ENCODE measurements around the gene SYT8. TPM values are rescaled to one million over a fixed set of nuclear protein-coding genes. Genes with fewer than 3 reads are reported as not detected.

SYT8 gene
- total and polyA plus RNA-seq, 12 donors = not detected

DNA sequence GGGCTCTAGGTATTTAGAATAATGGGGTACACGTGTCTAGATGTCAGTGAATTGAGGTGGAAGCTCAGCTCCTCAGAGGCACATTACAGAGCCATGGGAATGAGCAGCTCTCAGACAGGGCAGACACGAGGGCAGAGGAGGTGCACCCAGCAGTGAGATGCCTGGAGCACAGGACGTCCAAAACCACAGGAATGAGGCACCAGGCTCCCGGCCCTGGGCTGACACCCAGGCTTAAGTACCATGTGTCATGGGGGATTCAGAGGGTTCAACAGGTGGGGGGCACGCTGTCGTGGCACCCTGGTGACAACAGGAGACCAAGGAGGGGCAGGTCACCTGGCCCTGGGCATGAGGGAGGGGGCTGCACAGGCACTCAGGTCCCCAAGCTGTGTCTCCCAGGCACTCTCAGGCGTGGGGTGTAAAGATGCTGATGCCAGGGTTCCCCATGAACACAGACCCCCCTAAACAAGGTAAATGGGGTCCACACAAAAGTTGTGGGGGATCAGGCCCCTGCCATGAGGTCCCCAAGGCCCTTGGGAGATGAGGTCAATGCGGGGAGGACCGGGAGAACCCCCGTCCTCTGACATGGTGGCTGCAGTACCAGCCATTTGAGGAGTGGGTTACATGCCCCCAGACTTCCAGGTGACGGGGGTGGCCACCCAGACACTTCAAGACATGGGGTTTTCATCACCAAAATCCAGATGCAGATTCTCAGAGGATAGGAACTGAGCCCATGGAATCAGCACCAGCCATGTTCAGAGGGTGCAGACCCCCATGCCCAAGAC lies 5.6 kb upstream of the SYT8 start:
- ATAC-seq = no peak
- 73 to 82% methylated on average over 11 of the region's 11 CpGs for WGBS, 2 donors
- Histone ChIP-seq H3K27me3 (peaks cover 0 to 40% (median 12%) of the 10 kb centered on the region in 7 donors), H3K9me3 (no peaks in the 10 kb centered on the region), H3K4me1 (peaks cover 2 to 31% (median 19%) of the 10 kb centered on the region in 9 donors), H3K27ac (no peak overlapping the region), H3K4me3 (no peak overlapping the region), H3K36me3 (no peaks in the 10 kb centered on the region)
- TF ChIP-seq, protein P1, sequence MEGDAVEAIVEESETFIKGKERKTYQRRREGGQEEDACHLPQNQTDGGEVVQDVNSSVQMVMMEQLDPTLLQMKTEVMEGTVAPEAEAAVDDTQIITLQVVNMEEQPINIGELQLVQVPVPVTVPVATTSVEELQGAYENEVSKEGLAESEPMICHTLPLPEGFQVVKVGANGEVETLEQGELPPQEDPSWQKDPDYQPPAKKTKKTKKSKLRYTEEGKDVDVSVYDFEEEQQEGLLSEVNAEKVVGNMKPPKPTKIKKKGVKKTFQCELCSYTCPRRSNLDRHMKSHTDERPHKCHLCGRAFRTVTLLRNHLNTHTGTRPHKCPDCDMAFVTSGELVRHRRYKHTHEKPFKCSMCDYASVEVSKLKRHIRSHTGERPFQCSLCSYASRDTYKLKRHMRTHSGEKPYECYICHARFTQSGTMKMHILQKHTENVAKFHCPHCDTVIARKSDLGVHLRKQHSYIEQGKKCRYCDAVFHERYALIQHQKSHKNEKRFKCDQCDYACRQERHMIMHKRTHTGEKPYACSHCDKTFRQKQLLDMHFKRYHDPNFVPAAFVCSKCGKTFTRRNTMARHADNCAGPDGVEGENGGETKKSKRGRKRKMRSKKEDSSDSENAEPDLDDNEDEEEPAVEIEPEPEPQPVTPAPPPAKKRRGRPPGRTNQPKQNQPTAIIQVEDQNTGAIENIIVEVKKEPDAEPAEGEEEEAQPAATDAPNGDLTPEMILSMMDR (IDR thresholded peaks at IDR 0.05) = no peak
- intact Hi-C loops (cut with DNase I) = loop anchor here in 2 of 10 donors (5.0 to 10.0 kb wide), 3 partner anchors 54 to 122 kb away; partner anchors contain the start of gene IFITM10 (in 1 of the 2)
- DNase-seq = peak in 1 of 2 donors; percentile 1

DNA sequence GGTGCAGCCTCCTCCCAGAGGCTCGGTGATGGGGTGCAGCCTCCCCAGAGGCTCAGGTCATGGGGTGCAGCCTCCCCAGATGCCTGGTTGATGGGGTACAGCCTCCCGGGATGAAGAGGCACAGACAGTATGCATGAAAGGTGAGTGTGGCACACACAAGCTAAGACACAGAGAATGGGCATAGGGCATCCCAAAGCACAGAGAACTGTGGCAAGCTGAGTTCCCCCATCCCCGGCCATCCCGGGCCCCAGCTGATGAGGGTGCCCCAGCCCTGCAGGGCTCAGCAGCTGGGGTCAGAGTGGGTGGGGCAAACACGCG lies 4.8 kb upstream of the SYT8 start:
- Histone ChIP-seq H3K4me3 (no peak overlapping the region), H3K27me3 (peaks cover 0 to 40% (median 12%) of the 10 kb centered on the region in 7 donors), H3K4me1 (peaks cover 2 to 29% (median 19%) of the 10 kb centered on the region in 9 donors), H3K9me3 (no peaks in the 10 kb centered on the region), H3K27ac (no peak overlapping the region), H3K36me3 (no peaks in the 10 kb centered on the region)
- 69 to 74% methylated on average over 6 of the region's 6 CpGs for WGBS, 2 donors
- no peak for ATAC-seq
- TF ChIP-seq, protein P1 (IDR thresholded peaks at IDR 0.05) = no peak
- intact Hi-C loops (cut with DNase I) = loop anchor here in 5 of 10 donors (5.0 kb wide), 2 partner anchors 68 to 178 kb away; partner anchors contain the start of gene CTSD (in 1 of the 5)
- no peak for DNase-seq

DNA sequence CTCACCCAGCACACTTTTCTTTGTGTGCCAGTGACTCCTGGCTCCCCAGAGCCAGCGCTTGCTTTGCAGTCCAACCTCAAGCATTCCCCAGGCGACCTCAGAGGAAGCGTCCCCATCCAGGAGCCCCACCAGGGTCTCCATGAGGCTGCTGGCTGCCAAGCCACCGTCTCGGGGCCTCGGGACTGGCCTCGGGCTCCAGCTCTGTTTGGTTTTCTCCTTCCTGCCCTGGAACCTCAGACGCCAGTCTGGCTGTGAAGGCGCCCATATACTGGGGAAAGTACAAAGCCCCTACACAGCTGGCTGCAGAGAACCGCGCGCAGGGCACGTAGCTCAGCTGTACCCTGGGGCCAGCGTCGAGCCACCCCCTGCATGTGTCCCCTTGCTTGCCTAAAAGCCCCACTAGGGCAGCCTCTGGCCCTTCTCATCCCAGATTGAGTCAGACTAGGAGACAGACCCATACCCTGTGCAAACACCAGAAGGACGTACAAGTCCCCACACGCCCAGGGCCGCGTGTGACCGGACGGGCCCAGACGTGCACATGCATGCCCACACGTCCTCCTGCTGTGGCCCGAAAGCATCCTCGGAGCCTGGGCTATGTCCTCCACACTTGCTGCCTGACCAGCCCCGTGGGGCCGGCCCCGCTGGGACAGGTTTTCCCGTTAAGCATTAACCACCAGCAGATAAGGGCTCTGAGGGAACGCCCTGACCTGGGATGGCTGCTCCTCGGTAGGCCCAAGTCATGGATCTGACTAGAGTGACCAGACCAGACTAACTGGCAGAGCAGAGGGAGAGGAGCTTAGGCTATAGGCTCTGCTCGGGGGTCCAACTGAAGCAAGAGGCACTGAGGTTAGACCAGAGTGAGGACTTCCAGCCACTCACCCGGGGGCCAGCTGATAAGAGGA lies 4.2 kb upstream of the SYT8 start:
- peaks cover 2 to 29% (median 19%) of the 10 kb centered on the region in 9 donors for H3K4me1 ChIP-seq
- DNase-seq = peak in 1 of 2 donors; percentile 3
- no peak overlapping the region for H3K4me3 ChIP-seq
- intact Hi-C loops (cut with DNase I) = loop anchor here in 5 of 10 donors (5.0 kb wide), 2 partner anchors 68 to 178 kb away; partner anchors contain the start of gene CTSD (in 1 of the 5)
- H3K36me3 ChIP-seq = no peaks in the 10 kb centered on the region
- H3K9me3 ChIP-seq = no peaks in the 10 kb centered on the region
- 70 to 77% methylated on average over 32 to 33 of the region's 33 CpGs for WGBS, 2 donors
- no peak for ATAC-seq
- TF ChIP-seq, protein P1 (IDR thresholded peaks at IDR 0.05) = no peak
- H3K27ac ChIP-seq = no peak overlapping the region
- peaks cover 0 to 40% (median 12%) of the 10 kb centered on the region in 7 donors for H3K27me3 ChIP-seq

Measured in heart right ventricle (tissue), 16 donors.